ENCODE results near the gene MEI1.

DNA sequence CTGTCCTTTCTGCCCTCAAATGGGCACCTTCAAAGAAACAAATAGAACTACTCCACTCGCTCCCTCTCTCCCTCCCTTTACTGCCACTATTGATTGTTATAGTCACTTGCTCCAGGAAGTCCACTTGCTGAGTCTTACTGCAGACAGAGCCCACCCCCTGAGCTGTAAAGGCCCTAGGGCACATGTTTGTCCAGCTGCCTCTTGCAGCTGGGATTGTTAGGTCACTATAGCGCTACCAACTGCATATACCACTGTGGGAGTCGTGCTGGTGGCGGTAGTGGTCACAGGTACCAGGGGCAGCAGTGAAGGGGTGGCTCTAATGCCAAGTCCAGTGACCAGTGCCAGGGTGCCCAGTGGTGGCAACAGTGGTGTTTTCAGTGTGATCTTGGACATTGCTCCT is 129.2 kb downstream of the MEI1 start:
- no peak for TF ChIP-seq MAX (IDR thresholded peaks at IDR 0.05)
- TF ChIP-seq EP300 (IDR thresholded peaks at IDR 0.05; ENCODE audit: borderline replicate concordance): no peak
- TF ChIP-seq YY1 (IDR thresholded peaks at IDR 0.05; ENCODE audit: low read depth): no peak
- TF ChIP-seq, protein P1, sequence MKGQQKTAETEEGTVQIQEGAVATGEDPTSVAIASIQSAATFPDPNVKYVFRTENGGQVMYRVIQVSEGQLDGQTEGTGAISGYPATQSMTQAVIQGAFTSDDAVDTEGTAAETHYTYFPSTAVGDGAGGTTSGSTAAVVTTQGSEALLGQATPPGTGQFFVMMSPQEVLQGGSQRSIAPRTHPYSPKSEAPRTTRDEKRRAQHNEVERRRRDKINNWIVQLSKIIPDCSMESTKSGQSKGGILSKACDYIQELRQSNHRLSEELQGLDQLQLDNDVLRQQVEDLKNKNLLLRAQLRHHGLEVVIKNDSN (IDR thresholded peaks at IDR 0.05): no peak
- TF ChIP-seq CEBPB (IDR thresholded peaks at IDR 0.05): no peak
- TF ChIP-seq FOXM1 (IDR thresholded peaks at IDR 0.05; ENCODE audit: borderline replicate concordance, low read depth): no peak
- TF ChIP-seq TAF1 (IDR thresholded peaks at IDR 0.05; ENCODE audit: low read depth): no peak
- TF ChIP-seq CREB1 (IDR thresholded peaks at IDR 0.05; ENCODE audit: low read depth): no peak
- TF ChIP-seq REST (IDR thresholded peaks at IDR 0.05; ENCODE audit: low read depth): no peak
- no peak for TF ChIP-seq RAD21 (IDR thresholded peaks at IDR 0.05; ENCODE audit: low read depth)
- TF ChIP-seq ZBTB7A (IDR thresholded peaks at IDR 0.05; ENCODE audit: low read depth): no peak
- no peak for TF ChIP-seq NFIC (IDR thresholded peaks at IDR 0.05)

Measured in Ishikawa (cell line).